ENCODE results near the gene ERFE.

DNA sequence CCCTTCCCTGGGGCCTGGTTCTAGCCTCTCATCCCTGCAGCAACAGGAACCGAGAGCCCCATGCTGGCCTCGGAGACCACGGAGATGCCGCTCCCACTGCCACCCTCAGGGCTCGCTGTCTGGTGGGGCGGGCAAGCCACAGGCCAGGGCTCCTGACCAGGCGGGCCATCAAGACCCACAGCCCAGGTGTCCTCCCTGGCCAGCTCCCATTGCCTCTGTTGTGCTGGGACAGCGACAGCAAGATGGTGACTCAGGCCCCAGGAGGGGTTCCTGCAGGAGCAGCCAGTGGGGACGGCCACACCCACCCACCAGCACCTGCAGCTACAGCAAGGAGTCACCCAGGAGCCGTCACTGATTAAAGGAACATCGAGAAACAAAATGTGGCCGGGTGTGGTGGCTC lies 12.9 kb upstream of the ERFE start:
- no peak for TF ChIP-seq EZH2 (IDR thresholded peaks at IDR 0.05; ENCODE audit: insufficient read depth, poor library complexity, severe bottlenecking)
- TF ChIP-seq EZH2phosphoT487 (IDR thresholded peaks at IDR 0.05; ENCODE audit: insufficient read depth, low read depth), result no peak
